D341Med (cell line): ENCODE measurements around the gene FAM200A.
"Not testable (repeated sequence)": the region's sequence is repeated elsewhere in the genome, so short reads cannot be mapped to it uniquely, and the experiment has no call there.

ENCODE experiments used
- DNase-seq: peaks from one replicate; pipeline ENCODE4 v3.0.0; 2012; ENCODE audit warnings: low spot score

FAM200A gene

GRCh38 chr7:99551767-99552463 lies at the start of gene FAM200A:
FAM200A (minus strand) TSS chr7:99552114; CDS start chr7:99548407, 3,707 bp downstream.
- peak; percentile 95 for DNase-seq

GRCh38 chr7:99599836-99600235 lies 47.9 kb upstream of the FAM200A start:
- no peak for DNase-seq

GRCh38 chr7:99597762-99598501 lies 46.0 kb upstream of the FAM200A start, which contains the start of gene TMEM225B:
TMEM225B (plus strand) TSS chr7:99598267; CDS start chr7:99604389, 6,122 bp downstream.
- DNase-seq, result no peak

GRCh38 chr7:99596408-99596955 lies 44.6 kb upstream of the FAM200A start:
- DNase-seq, result no peak

GRCh38 chr7:99594948-99595745 lies 43.2 kb upstream of the FAM200A start:
- no peak for DNase-seq

GRCh38 chr7:99588868-99589267 lies 37.0 kb upstream of the FAM200A start:
- DNase-seq, result no peak

GRCh38 chr7:99580778-99581332 lies 28.9 kb upstream of the FAM200A start:
- DNase-seq, result not testable (repeated sequence)

- DNase-seq, result peak; percentile 75
Observed at GRCh38 chr7:99579956-99580777, 28.3 kb upstream of the FAM200A start.

GRCh38 chr7:99579281-99579955 lies 27.5 kb upstream of the FAM200A start:
- no peak for DNase-seq

- DNase-seq, result no peak
Observed at GRCh38 chr7:99576251-99576650, 24.3 kb upstream of the FAM200A start.

- DNase-seq, result no peak
Observed at GRCh38 chr7:99573257-99573656, 21.3 kb upstream of the FAM200A start.

GRCh38 chr7:99571768-99572167 lies 19.9 kb upstream of the FAM200A start:
- DNase-seq, result no peak

GRCh38 chr7:99568770-99569169 lies 16.9 kb upstream of the FAM200A start:
- DNase-seq, result not testable (repeated sequence)

GRCh38 chr7:99563650-99564049 lies 11.7 kb upstream of the FAM200A start:
- DNase-seq, result no peak

- DNase-seq, result no peak
Observed at GRCh38 chr7:99562832-99563231, 10.9 kb upstream of the FAM200A start.

- DNase-seq, result no peak
Observed at GRCh38 chr7:99562114-99562784, 10.3 kb upstream of the FAM200A start.

- no peak for DNase-seq
Observed at GRCh38 chr7:99561737-99562051, 9.8 kb upstream of the FAM200A start.

- no peak for DNase-seq
Observed at GRCh38 chr7:99560834-99561736, 9.2 kb upstream of the FAM200A start.
